SK-N-SH (cell line): ENCODE data around the gene RPS10. TPM values are rescaled to one million over a fixed set of nuclear protein-coding genes. Genes with fewer than 3 reads are reported as not detected.
A peak's percentile ranks its signal among the peaks of the same experiment; 100 is the strongest.

Experiments
- CTCF ChIA-PET: fragments of 300-600, 350-600 bp; formaldehyde crosslinking; extraction: SDS; loops from one replicate; lab custom pipeline; 2021; lab: Yijun Ruan, JAX
- POLR2A ChIA-PET: fragments of 350-600 bp; sonication (Branson Sonifier 250); formaldehyde crosslinking; extraction: SDS; loops from one replicate; lab custom pipeline; 2020; ENCODE audit warnings: antibody characterized with exemption, inconsistent platforms; lab: Yijun Ruan, JAX
- DNase-seq: peaks from one replicate; pipeline ENCODE4 v3.0.0; 2012
- H2AFZ ChIP-seq: fragments of 200-600 bp; sonication (generic); 2 replicates; pipeline ENCODE4 v1.8.1; 2016; ENCODE audit warnings: antibody characterized with exemption, mild to moderate bottlenecking, low read depth
- H3F3A ChIP-seq: fragments of 200-600 bp; sonication (generic); replicated peaks from 2 replicates; pipeline ENCODE3; 2016; ENCODE audit warnings: antibody characterized with exemption, mild to moderate bottlenecking; ENCODE audit not compliant: insufficient read depth
- H3K27ac ChIP-seq, 2 experiments: fragments of 200-500 bp in 1 of 2; fragments of 200-600 bp in 1 of 2; sonication (Bioruptor generic) in 1 of 2; sonication (generic), shearing (Covaris generic) in 1 of 2; 2 replicates each; pipeline versions ENCODE4 v1.5.1 to v1.6.1; 2014 to 2016; ENCODE audit warnings: low read depth in 2 of 2, inconsistent platforms in 1 of 2, low read length in 1 of 2, mild to moderate bottlenecking in 1 of 2, mixed read lengths in 1 of 2
- H3K27me3 ChIP-seq: fragments of 200-600 bp; sonication (generic), shearing (Covaris generic); 2 replicates; pipeline ENCODE4 v1.6.1; 2016; ENCODE audit warnings: mixed run types; ENCODE audit not compliant: insufficient read depth
- H3K36me3 ChIP-seq, 2 experiments: fragments of 200-500 bp in 1 of 2; fragments of 200-600 bp in 1 of 2; sonication (Bioruptor generic) in 1 of 2; sonication (generic) in 1 of 2; replicated peaks in 1 of 2; 2 replicates each; pipeline versions ENCODE3 to v1.5.1; 2014 to 2016; ENCODE audit warnings: low read length in 1 of 2, mild to moderate bottlenecking in 1 of 2; ENCODE audit not compliant: insufficient read depth in 2 of 2, control insufficient read depth in 1 of 2
- H3K4me1 ChIP-seq, 2 experiments: fragments of 200-500 bp in 1 of 2; fragments of 200-600 bp in 1 of 2; sonication (Bioruptor generic) in 1 of 2; sonication (generic), shearing (Covaris generic) in 1 of 2; 2 replicates each; pipeline versions ENCODE4 v1.5.1 to v1.6.1; 2014 to 2016; ENCODE audit warnings: low read depth in 1 of 2, low read length in 1 of 2, mixed run types in 1 of 2; ENCODE audit not compliant: insufficient read depth in 2 of 2, control insufficient read depth in 1 of 2
- H3K4me2 ChIP-seq: fragments of 200-600 bp; sonication (generic), shearing (Covaris generic); 2 replicates; pipeline ENCODE4 v1.6.1; 2017; ENCODE audit warnings: mixed run types
- H3K4me3 ChIP-seq, 2 experiments: fragments of 200-500 bp in 1 of 2; fragments of 200-600 bp in 1 of 2; sonication (Bioruptor generic) in 1 of 2; sonication (generic), shearing (Covaris generic) in 1 of 2; 2 replicates each; pipeline versions ENCODE4 v1.5.1 to v1.8.1; 2014 to 2016; ENCODE audit warnings: low read depth in 2 of 2, inconsistent platforms in 1 of 2, low read length in 1 of 2, mild to moderate bottlenecking in 1 of 2, mixed read lengths in 1 of 2, moderate library complexity in 1 of 2
- H3K79me2 ChIP-seq: fragments of 200-600 bp; sonication (generic); 2 replicates; pipeline ENCODE4 v1.8.1; 2017; ENCODE audit warnings: mild to moderate bottlenecking; ENCODE audit not compliant: insufficient read depth
- H3K9ac ChIP-seq: fragments of 200-600 bp; sonication (generic); 2 replicates; pipeline ENCODE4 v1.6.1; 2017; ENCODE audit warnings: mixed run types
- H3K9me2 ChIP-seq: fragments of 200-600 bp; sonication (generic); 2 replicates; pipeline ENCODE4 v1.6.1; 2017; ENCODE audit warnings: mixed run types
- H3K9me3 ChIP-seq: fragments of 200-600 bp; sonication (generic); 2 replicates; pipeline ENCODE4 v1.6.1; 2017; ENCODE audit warnings: mixed run types, mild to moderate bottlenecking, moderate library complexity
- H4K20me1 ChIP-seq: fragments of 200-600 bp; sonication (generic); 2 replicates; pipeline ENCODE4 v1.6.1; 2017; ENCODE audit warnings: mild to moderate bottlenecking, mixed run types; ENCODE audit not compliant: insufficient read depth
- ELF1 ChIP-seq: IDR thresholded peaks from 2 replicates; pipeline ENCODE4 v1.4.0; 2012
- EZH2phosphoT487 ChIP-seq: fragments of 200-600 bp; sonication (generic); IDR thresholded peaks from 2 replicates; pipeline ENCODE4 v1.6.1; 2017; ENCODE audit warnings: low read depth, mixed run types, mild to moderate bottlenecking, antibody characterized with exemption, moderate library complexity, borderline replicate concordance
- GABPA ChIP-seq: IDR thresholded peaks from 2 replicates; pipeline ENCODE4 v1.4.0; 2012; ENCODE audit warnings: low read depth, mild to moderate bottlenecking
- GATA2 ChIP-seq: sonication (generic); formaldehyde crosslinking; IDR thresholded peaks from 2 replicates; pipeline ENCODE4 v1.5.0; 2020; ENCODE audit warnings: mild to moderate bottlenecking, missing genetic modification reagents
- MXI1 ChIP-seq: IDR thresholded peaks from 2 replicates; pipeline ENCODE4 v1.6.1; 2012; ENCODE audit warnings: mild to moderate bottlenecking, low read depth, low read length, improper control_type of control experiment
- NRF1 ChIP-seq: IDR thresholded peaks from 2 replicates; pipeline ENCODE4 v1.6.1; 2012; ENCODE audit warnings: low read depth, mild to moderate bottlenecking, low read length
- POLR2AphosphoS5 ChIP-seq: IDR thresholded peaks from 2 replicates; pipeline ENCODE4 v1.6.1; 2012; ENCODE audit warnings: low read depth, low read length
- SIN3A ChIP-seq: IDR thresholded peaks from 2 replicates; pipeline ENCODE4 v1.6.1; 2012; ENCODE audit warnings: low read depth, mild to moderate bottlenecking, low read length, moderate library complexity, borderline replicate concordance
- TAF1 ChIP-seq: IDR thresholded peaks from 2 replicates; pipeline ENCODE4 v1.6.1; 2012; ENCODE audit warnings: low read depth, mild to moderate bottlenecking, low read length, moderate library complexity, borderline replicate concordance
- YY1 ChIP-seq: IDR thresholded peaks from 2 replicates; pipeline ENCODE4 v1.4.0; 2012; ENCODE audit warnings: low read depth, mild to moderate bottlenecking
- WGBS: methylation state at CpG from one replicate; pipeline ENCODE4 v1.1.6; 2017; ENCODE audit warnings: low lambda C conversion rate; 5-methylcytosine and 5-hydroxymethylcytosine counted together
- polyA plus RNA-seq, 3 experiments: library from polyadenylated mRNA; depleted of rRNA; stranded (reverse); fragments of >200 nt; gene quantifications; 2 replicates each; pipeline ENCODE4 v1.2.3, GENCODE V29; 2012
- TF ChIP-seq, protein P1 (sequence below): IDR thresholded peaks from 2 replicates; pipeline ENCODE4 v1.6.1; 2012; ENCODE audit warnings: mild to moderate bottlenecking, low read depth, low read length, moderate library complexity
- TF ChIP-seq, protein P2 (sequence below): fragments of 150-350 bp; IDR thresholded peaks from 2 replicates; pipeline ENCODE4 v1.6.1; 2016; ENCODE audit warnings: mild to moderate bottlenecking, low read depth, low read length

The RPS10 gene
- polyA plus RNA-seq (2012; rRNA removed): 4,475 and 5,166 TPM in 2 replicates
- polyA plus RNA-seq (2012; cell fraction: cytosol; rRNA removed): 3,844 and 4,849 TPM in 2 replicates
- polyA plus RNA-seq (2012; cell fraction: nucleus; rRNA removed): 1,086 and 1,514 TPM in 2 replicates

- TF ChIP-seq EZH2phosphoT487 (no peak), TAF1 (peak; percentile 98), NRF1 (peak; percentile 66), SIN3A (peak; percentile 67; the same call in 1 of the 2 replicates), GATA2 (CRISPR knock-in tag) (no peak), ELF1 (peak; percentile 91), GABPA (peak; percentile 67), MXI1 (peak; percentile 77), POLR2AphosphoS5 (peak; percentile 97), YY1 (0 out of 2 replicates have a peak, but pooled peaks have one; percentile 29)
- TF ChIP-seq, protein P1, sequence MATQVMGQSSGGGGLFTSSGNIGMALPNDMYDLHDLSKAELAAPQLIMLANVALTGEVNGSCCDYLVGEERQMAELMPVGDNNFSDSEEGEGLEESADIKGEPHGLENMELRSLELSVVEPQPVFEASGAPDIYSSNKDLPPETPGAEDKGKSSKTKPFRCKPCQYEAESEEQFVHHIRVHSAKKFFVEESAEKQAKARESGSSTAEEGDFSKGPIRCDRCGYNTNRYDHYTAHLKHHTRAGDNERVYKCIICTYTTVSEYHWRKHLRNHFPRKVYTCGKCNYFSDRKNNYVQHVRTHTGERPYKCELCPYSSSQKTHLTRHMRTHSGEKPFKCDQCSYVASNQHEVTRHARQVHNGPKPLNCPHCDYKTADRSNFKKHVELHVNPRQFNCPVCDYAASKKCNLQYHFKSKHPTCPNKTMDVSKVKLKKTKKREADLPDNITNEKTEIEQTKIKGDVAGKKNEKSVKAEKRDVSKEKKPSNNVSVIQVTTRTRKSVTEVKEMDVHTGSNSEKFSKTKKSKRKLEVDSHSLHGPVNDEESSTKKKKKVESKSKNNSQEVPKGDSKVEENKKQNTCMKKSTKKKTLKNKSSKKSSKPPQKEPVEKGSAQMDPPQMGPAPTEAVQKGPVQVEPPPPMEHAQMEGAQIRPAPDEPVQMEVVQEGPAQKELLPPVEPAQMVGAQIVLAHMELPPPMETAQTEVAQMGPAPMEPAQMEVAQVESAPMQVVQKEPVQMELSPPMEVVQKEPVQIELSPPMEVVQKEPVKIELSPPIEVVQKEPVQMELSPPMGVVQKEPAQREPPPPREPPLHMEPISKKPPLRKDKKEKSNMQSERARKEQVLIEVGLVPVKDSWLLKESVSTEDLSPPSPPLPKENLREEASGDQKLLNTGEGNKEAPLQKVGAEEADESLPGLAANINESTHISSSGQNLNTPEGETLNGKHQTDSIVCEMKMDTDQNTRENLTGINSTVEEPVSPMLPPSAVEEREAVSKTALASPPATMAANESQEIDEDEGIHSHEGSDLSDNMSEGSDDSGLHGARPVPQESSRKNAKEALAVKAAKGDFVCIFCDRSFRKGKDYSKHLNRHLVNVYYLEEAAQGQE: peak; percentile 35; the same call in 1 of the 2 replicates
- TF ChIP-seq, protein P2, sequence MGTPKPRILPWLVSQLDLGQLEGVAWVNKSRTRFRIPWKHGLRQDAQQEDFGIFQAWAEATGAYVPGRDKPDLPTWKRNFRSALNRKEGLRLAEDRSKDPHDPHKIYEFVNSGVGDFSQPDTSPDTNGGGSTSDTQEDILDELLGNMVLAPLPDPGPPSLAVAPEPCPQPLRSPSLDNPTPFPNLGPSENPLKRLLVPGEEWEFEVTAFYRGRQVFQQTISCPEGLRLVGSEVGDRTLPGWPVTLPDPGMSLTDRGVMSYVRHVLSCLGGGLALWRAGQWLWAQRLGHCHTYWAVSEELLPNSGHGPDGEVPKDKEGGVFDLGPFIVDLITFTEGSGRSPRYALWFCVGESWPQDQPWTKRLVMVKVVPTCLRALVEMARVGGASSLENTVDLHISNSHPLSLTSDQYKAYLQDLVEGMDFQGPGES: no peak
- TF ChIP-seq, all 33 proteins: peak for 9
- peak within 1 kb of the TSS; percentile 93 for H3K4me2 ChIP-seq
- H3F3A ChIP-seq: peaks cover 17% of the 10 kb centered on the region
- H3K9ac ChIP-seq: peak within 1 kb of the TSS; percentile 98
- H3K27me3 ChIP-seq: no peaks in the 10 kb centered on the region
- ChIA-PET CTCF (interaction anchor here (0.7 to 3.8 kb wide), 6 partner anchors 8 to 230 kb away, joined by 3 to 22 read pairs (median 9); partner anchors contain the start of gene SMIM29), POLR2A (interaction anchor here (0.6 to 1.6 kb wide), 12 partner anchors 9 to 414 kb away, joined by 3 to 9 read pairs (median 4); partner anchors contain the start of genes BLTP3A, HMGA1 and NUDT3)
- peaks cover 38% of the 10 kb centered on the region for H4K20me1 ChIP-seq
- H3K79me2 ChIP-seq: peaks cover 50% of the 10 kb centered on the region
- H3K9me2 ChIP-seq: no peaks in the 10 kb centered on the region
- WGBS: 2% methylated on average over 20 of the region's 58 CpGs
- H3K9me3 ChIP-seq: no peaks in the 10 kb centered on the region
- DNase-seq: peak; percentile 99
- H3K27ac ChIP-seq: peak within 1 kb of the TSS; percentile 66 to 84
- H3K4me3 ChIP-seq: peak within 1 kb of the TSS; percentile 74 to 94
- peak within 1 kb of the TSS; percentile 87 for H2AFZ ChIP-seq
- peaks cover 24 to 38% of the 10 kb centered on the region in 2 experiments for H3K36me3 ChIP-seq
- H3K4me1 ChIP-seq: peaks cover 7 to 20% of the 10 kb centered on the region in 2 experiments; a peak in 3 of 4 replicates
Observed at GRCh38 chr6:34425498-34426410, at the start of gene RPS10. RPS10 (minus strand) TSS chr6:34426069; CDS start chr6:34425221, 848 bp downstream.
